Esophagus (tissue), 2 donors: ENCODE data around the gene SIKE1. TPM values are rescaled to one million over a fixed set of nuclear protein-coding genes. Genes with fewer than 3 reads are reported as not detected.
"Not testable (repeated sequence)": the region's sequence is repeated elsewhere in the genome, so short reads cannot be mapped to it uniquely, and the experiment has no call there.

Source experiments
- H3K27ac ChIP-seq, 2 donors: one replicate each; pipeline ENCODE4 v1.5.1; 2013; ENCODE audit warnings: low read depth in 2 of 2, mild to moderate bottlenecking in 2 of 2, inconsistent platforms in 1 of 2, low read length in 1 of 2, moderate library complexity in 1 of 2
- H3K27me3 ChIP-seq, 2 donors: one replicate each; pipeline ENCODE4 v1.6.1; 2013; ENCODE audit warnings: low read length in 2 of 2, control low read depth in 1 of 2, mild to moderate bottlenecking in 1 of 2; ENCODE audit not compliant: insufficient read depth in 2 of 2, control insufficient read depth in 1 of 2
- H3K36me3 ChIP-seq, 2 donors: one replicate each; pipeline ENCODE4 v1.6.1; 2013; ENCODE audit warnings: low read length in 1 of 2; ENCODE audit not compliant: control insufficient read depth in 2 of 2, insufficient read depth in 2 of 2
- H3K4me1 ChIP-seq, 2 donors: one replicate each; pipeline ENCODE4 v1.6.1; 2013; ENCODE audit warnings: low read length in 1 of 2; ENCODE audit not compliant: control insufficient read depth in 2 of 2, insufficient read depth in 2 of 2
- H3K4me3 ChIP-seq, 2 donors: one replicate each; pipeline ENCODE4 v1.5.1; 2013; ENCODE audit warnings: low read length in 2 of 2, mild to moderate bottlenecking in 2 of 2, low read depth in 1 of 2, moderate library complexity in 1 of 2
- H3K9me3 ChIP-seq, 2 donors: one replicate each; pipeline ENCODE4 v1.6.1; 2013; ENCODE audit warnings: mild to moderate bottlenecking in 2 of 2, low read depth in 1 of 2, low read length in 1 of 2, moderate library complexity in 1 of 2; ENCODE audit not compliant: control insufficient read depth in 2 of 2, insufficient read depth in 1 of 2
- WGBS, 2 donors: extraction: QIAGEN DNeasy Blood & Tissue Kit; methylation state at CpG; one replicate each; pipeline ENCODE4 v1.1.7; 2013; 5-methylcytosine and 5-hydroxymethylcytosine counted together
- polyA plus RNA-seq, 2 donors: library from polyadenylated mRNA; stranded (reverse); fragments of 200-250 nt; gene quantifications; one replicate each; pipeline ENCODE4 v1.2.3, GENCODE V29; 2013
- donor health status: healthy with polysubstance abuse.
- donor health status: Bipolar disorder and iron deficiency.

The SIKE1 gene
- polyA plus RNA-seq, 2 donors, result 13.6 to 16.4 TPM

DNA sequence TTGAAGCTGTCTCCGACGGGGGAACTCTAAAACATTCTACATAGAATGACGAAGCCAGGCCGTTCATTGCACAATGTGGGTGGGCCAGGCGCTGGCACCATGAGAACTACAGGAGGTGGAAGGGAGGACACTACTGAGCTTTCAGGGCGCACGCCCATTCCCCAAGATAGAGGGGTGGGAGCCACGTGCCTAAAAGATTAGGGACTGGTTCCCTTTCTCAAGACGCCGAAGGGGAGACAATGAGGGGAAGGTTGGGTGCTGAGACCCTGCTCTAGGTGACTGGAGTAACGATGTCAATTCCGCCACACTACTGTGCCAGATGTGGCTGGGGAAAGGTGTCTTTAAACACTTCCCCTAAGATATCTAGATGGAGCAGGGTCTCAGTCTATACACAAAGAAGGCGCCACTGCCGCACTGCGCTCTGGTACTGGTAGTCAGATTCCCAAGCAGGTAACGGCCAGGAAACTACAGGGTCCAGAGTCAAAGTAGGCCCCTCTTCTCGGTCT is 23.5 kb downstream of the SIKE1 start:
- Histone ChIP-seq H3K27me3 (no peaks in the 10 kb centered on the region), H3K4me3 (peak overlapping the region; percentile 95 to 98), H3K9me3 (no peaks in the 10 kb centered on the region), H3K4me1 (peaks cover 0 to under 1% of the 10 kb centered on the region in 2 donors), H3K27ac (peak overlapping the region; percentile 99 to 100), H3K36me3 (no peaks in the 10 kb centered on the region)
- WGBS, 2 donors, result 1% methylated on average over 17 of the region's 17 CpGs

DNA sequence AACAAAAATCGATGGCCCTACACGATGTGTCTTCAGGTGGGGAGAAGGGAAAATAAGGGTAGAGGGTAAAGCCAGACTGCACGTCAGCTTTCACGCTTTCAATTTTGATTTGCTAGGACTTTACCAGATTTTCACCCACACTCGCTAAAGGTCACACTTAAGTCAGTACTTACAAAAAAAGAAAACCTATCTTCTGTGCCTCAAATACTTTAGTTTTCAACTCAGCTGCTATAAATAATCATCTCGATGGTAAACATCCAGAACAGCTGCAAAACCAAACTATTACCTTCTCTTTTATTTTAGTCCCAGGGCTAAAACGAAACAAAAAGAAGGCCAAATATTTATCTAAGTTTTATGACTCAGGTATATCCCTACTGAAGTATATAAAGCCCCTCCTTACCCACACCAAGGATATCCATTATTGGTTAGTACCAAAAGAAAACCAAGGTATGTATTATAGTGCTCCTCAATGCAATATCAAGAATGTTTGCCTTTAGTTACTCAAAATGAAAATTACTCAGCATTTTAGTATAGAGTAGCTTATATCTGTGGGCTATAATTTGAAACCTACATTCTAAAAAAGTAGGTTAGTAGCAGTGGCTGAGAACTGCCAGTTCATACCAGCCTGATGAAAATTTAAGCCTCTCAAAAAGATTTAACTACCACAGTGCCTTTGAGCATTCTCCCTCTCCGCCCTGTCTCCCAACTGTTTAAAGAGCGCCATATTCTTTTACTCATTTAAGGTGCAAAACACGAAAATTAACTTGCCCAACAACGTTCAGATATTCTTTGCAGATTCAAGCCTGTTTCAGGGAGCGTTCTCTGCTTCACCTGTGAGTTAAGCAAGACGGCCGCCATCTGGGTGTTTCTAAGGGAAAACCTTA is 24.2 kb downstream of the SIKE1 start:
- Histone ChIP-seq H3K9me3 (no peaks in the 10 kb centered on the region), H3K36me3 (no peaks in the 10 kb centered on the region), H3K27me3 (no peaks in the 10 kb centered on the region), H3K4me1 (peaks cover 0 to 3% of the 10 kb centered on the region in 2 donors), H3K4me3 (peak overlapping the region; percentile 95 to 98), H3K27ac (peak overlapping the region; percentile 99 to 100)
- 19% methylated on average over 14 of the region's 14 CpGs for WGBS, 2 donors

DNA sequence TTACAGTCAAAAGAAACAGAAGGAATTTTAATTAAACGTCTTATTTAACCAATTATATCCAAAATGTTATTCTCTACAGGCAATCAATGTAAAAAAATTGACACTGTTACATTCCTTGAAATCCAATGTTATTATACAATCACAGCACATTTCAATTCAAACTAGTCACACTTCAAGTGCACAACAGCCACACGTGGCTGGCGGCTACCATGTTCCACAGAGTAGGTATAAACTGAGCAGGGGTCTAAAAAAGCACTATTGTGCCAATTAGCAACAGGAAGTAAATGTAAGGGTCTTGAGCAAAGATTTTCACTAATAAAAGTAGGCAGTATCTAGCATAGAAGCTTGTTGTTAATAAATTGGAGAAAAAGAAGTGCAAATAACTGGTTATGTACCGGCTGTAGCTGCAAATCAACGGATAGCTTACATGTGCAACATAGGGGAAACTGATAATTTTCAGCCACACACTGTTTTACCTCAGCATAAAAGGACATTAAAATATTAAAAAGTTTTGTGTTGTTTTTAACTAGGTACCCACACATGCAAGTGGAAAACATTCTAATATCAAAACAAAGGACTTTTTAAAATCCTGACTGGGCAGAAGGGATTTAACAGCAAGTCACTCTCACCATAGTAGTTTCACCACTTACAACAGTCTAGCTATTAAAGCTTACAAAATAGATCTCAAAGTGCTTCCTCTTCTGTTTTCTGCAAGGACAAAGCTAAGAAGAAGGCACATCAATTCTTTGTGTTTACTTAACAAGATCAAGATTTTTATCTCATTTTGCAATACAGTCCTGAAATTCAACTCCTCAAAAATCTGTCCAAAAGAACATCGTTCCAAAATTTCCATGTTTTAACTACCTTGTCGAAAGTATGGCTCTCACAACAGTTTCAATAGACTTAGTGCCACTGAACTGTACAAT is 25.2 kb downstream of the SIKE1 start:
- peak overlapping the region in 1 of 2 donors; percentile 95 for H3K4me3 ChIP-seq
- H3K27ac ChIP-seq, result peak overlapping the region in 1 of 2 donors; percentile 14
- no peaks in the 10 kb centered on the region for H3K9me3 ChIP-seq
- WGBS, 2 donors, result 37 to 43% methylated on average over 7 of the region's 7 CpGs
- no peaks in the 10 kb centered on the region for H3K36me3 ChIP-seq
- H3K27me3 ChIP-seq, result no peaks in the 10 kb centered on the region
- peaks cover 0 to 3% of the 10 kb centered on the region in 2 donors for H3K4me1 ChIP-seq

DNA sequence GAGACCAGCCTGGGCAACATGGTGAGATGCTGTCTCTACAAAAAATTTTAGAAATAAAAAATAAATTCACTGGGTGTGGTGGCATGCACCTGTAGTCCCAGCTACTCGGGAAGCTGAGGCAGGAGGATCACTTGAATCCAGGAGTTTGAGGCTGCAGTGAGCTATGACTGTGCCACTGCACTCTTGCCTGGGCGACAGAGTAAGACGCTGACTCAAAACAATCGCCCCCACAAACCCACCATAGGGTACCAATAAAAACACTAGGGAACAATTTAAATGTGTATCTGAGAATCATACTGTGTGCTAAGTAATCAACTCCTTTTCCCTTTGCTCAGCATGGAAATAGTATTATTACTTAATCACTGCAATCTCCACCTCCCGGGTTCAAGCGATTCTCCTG is 26.8 kb downstream of the SIKE1 start:
- H3K4me1 ChIP-seq, result not testable (repeated sequence)

DNA sequence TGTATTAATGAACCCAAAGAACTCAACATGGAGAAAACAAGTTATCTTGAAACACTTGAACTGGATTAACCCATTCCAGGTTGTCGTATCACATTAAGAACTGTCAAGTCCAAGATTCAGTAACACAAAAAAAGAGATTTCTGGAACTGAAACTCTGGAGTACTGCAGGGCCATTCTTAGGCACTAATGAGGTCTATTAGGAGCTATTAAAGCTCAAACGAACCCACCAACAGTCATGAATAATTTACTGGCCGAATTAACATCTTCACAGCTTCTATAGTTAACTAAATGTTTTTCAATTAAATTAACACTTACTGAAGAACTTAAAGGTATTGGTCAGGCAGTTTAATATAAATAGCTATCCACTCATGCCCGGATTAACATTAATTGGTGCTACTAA is 27.3 kb downstream of the SIKE1 start:
- Histone ChIP-seq H3K27me3 (no peaks in the 10 kb centered on the region), H3K36me3 (peaks cover 0 to 2% of the 10 kb centered on the region in 2 donors), H3K27ac (no peak overlapping the region), H3K4me1 (peaks cover 0 to 3% of the 10 kb centered on the region in 2 donors), H3K4me3 (no peak overlapping the region), H3K9me3 (no peaks in the 10 kb centered on the region)
- 62 to 68% methylated on average over 4 of the region's 4 CpGs for WGBS, 2 donors

More for the DNA sequence above, 26.8 kb downstream of the SIKE1 start:
- not testable (repeated sequence) for H3K36me3 ChIP-seq, H3K9me3 ChIP-seq, H3K4me3 ChIP-seq, H3K27me3 ChIP-seq, H3K27ac ChIP-seq
- WGBS, 2 donors, result 83 to 92% methylated on average over 6 of the region's 6 CpGs

DNA sequence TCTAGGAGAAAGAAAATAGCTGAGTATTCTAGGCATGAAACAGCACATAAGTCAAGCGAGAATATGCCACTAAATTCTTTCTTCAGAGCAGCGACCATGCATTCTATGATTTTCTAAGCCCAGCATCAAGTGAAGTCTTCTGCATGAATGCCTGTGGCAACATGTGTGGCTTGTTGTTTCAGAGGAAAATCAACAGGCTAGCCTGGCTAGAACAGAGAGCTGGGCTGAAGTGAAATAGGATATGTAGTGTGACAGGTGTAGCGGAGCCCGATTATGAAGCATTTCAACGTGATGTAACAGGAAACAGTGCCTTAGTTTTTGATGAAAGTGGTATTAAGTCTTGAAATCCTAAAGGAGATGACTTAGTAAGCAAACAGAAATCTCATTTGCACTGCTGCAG is 29.7 kb downstream of the SIKE1 start:
- Histone ChIP-seq H3K4me1 (peaks cover 0 to 3% of the 10 kb centered on the region in 2 donors), H3K9me3 (no peaks in the 10 kb centered on the region), H3K27me3 (no peaks in the 10 kb centered on the region), H3K4me3 (no peak overlapping the region), H3K36me3 (peaks cover 0 to 4% of the 10 kb centered on the region in 2 donors), H3K27ac (no peak overlapping the region)
- WGBS, 2 donors, result 52 to 60% methylated on average over 5 of the region's 5 CpGs

DNA sequence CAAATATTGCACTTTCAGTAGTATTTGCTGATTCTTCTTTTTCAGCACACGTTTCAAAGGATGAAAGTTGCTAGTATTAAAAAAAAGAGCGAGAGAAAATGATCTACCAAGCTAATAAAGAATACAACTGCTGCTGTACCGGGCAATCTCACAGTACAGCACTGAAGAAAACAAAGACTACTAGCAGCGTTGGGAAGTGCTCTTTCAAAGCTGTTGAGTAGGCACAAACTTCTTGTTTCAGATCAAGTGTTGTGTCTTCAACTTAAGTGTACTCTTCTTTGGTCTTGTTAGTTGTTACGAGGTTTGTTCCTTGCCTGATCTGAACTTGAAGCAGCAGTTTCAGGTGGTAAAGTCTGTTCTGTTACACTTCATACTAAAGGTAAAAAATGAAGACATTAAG is 30.6 kb downstream of the SIKE1 start:
- peaks cover 0 to 3% of the 10 kb centered on the region in 2 donors for H3K4me1 ChIP-seq
- no peak overlapping the region for H3K4me3 ChIP-seq
- no peaks in the 10 kb centered on the region for H3K9me3 ChIP-seq
- H3K27ac ChIP-seq, result no peak overlapping the region
- WGBS, 2 donors, result 74 to 75% methylated on average over 5 of the region's 5 CpGs
- H3K36me3 ChIP-seq, result peaks cover 0 to 4% of the 10 kb centered on the region in 2 donors
- H3K27me3 ChIP-seq, result no peaks in the 10 kb centered on the region

DNA sequence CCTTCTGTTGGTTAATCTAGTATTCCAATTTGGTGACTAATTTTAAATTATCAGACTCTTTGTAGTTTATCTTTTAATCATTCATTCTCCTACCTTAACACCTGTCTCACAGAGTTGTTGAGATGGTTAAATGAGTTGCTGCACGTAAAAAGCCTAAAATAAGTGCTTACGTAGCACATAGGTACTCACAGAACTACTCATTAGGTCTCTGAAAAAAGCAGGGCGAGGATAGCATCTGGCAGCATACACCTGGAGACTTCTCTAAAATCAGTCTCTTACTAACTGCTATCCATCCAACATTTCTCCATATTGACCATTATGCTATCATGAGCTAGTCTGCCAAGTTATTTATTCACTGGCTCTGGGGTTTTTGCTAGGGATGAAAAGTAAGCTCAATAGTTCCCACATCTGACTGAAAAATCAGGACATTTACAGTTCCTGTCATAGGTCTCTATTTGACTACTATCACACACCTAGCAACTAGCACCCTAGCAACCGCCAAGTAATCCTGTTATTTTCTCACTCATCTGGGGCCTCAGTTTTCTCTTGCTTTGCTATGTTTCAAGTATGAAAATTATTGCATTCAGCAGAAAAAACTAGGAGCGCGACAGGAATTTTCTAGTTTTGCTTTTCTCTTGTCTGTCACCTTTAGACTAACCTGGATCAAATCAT is 33.9 kb downstream of the SIKE1 start:
- Histone ChIP-seq H3K9me3 (no peaks in the 10 kb centered on the region), H3K36me3 (peaks cover 0 to 4% of the 10 kb centered on the region in 2 donors), H3K4me1 (no peaks in the 10 kb centered on the region), H3K4me3 (no peak overlapping the region), H3K27ac (no peak overlapping the region), H3K27me3 (no peaks in the 10 kb centered on the region)
- WGBS, 2 donors, result 78 to 82% methylated on average over 6 of the region's 6 CpGs

DNA sequence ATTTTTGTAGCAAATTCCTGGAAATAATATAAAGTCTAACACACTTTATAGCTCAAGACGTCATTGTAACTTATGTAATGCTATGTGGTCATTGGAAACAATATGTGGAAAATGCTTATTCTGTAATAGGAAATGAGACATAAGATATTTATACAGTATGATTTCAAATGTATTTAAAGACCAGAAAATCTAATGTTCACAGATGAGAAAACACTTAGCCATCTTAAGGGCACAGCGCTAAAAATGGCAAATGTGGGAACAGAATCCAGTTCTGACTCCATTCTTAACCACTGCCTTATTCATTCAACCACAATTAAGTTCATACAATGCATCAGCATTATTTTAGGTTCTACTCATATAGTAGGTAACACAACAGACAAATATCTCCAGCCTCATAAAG is 35.2 kb downstream of the SIKE1 start:
- WGBS, 2 donors, result 70 to 72% methylated on average over 2 of the region's 2 CpGs
- Histone ChIP-seq H3K9me3 (no peaks in the 10 kb centered on the region), H3K4me3 (no peak overlapping the region), H3K4me1 (no peaks in the 10 kb centered on the region), H3K27ac (no peak overlapping the region), H3K36me3 (peaks cover 0 to 4% of the 10 kb centered on the region in 2 donors), H3K27me3 (no peaks in the 10 kb centered on the region)
